Fibroblast of skin of right biceps (primary cell): ENCODE measurements around the gene OR1L4.

Experiments used
- DNase-seq: peaks from one replicate; pipeline ENCODE4 v3.0.0-alpha.2; 2013

Gene OR1L4

GRCh38 chr9:122723690-122724089 lies at the start of gene OR1L4:
Gene OR1L4, plus strand, starts transcription at chr9:122723990. Its CDS starts 0 bp downstream, at chr9:122723990.
- no peak for DNase-seq

GRCh38 chr9:122684851-122685250 lies 38.9 kb upstream of the OR1L4 start:
- no peak for DNase-seq

- no peak for DNase-seq
These were observed 28.1 kb upstream of the OR1L4 start for GRCh38 chr9:122695696-122696095.

GRCh38 chr9:122718038-122718437 lies 5.8 kb upstream of the OR1L4 start:
- no peak for DNase-seq

GRCh38 chr9:122719218-122719617 lies 4.6 kb upstream of the OR1L4 start:
- no peak for DNase-seq

GRCh38 chr9:122742003-122742402 lies 18.2 kb downstream of the OR1L4 start, which contains the start of gene OR1L6:
Gene OR1L6, plus strand, starts transcription at chr9:122742303. Its CDS starts 7,545 bp downstream, at chr9:122749848.
- DNase-seq, result no peak

GRCh38 chr9:122754825-122755224 lies 31.0 kb downstream of the OR1L4 start:
- DNase-seq, result no peak

- no peak for DNase-seq
These were observed 44.0 kb downstream of the OR1L4 start for GRCh38 chr9:122767817-122768216.
